ENCODE data around the gene FCER1G.

DNA sequence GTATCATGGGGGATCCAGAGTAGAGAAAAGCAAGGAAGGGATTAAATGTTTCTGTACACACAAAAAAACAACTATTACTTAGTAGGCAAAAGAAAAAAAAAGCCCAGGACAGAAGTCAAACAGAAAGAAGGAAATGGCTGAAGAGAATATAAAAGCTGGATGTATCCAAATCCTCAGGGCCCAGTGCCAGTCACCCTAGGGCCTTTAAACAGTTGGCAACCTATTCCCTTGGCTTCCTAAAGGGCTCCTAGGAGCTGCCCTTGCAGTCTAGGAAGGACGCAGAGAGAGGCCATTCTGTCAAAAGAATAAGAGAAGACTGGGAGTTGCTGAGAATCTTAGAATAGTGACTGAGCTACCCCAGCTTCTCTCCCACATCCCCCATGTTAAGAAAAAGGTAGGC is 42.7 kb upstream of the FCER1G start:
- TF ChIP-seq, protein P1, sequence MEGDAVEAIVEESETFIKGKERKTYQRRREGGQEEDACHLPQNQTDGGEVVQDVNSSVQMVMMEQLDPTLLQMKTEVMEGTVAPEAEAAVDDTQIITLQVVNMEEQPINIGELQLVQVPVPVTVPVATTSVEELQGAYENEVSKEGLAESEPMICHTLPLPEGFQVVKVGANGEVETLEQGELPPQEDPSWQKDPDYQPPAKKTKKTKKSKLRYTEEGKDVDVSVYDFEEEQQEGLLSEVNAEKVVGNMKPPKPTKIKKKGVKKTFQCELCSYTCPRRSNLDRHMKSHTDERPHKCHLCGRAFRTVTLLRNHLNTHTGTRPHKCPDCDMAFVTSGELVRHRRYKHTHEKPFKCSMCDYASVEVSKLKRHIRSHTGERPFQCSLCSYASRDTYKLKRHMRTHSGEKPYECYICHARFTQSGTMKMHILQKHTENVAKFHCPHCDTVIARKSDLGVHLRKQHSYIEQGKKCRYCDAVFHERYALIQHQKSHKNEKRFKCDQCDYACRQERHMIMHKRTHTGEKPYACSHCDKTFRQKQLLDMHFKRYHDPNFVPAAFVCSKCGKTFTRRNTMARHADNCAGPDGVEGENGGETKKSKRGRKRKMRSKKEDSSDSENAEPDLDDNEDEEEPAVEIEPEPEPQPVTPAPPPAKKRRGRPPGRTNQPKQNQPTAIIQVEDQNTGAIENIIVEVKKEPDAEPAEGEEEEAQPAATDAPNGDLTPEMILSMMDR (IDR thresholded peaks at IDR 0.05; ENCODE audit: poor library complexity, severe bottlenecking), result no peak
- no peak for TF ChIP-seq SMC3 (conservative IDR thresholded peaks at IDR 0.05; ENCODE audit: poor library complexity)
- no peak for TF ChIP-seq POLR2AphosphoS5 (IDR thresholded peaks at IDR 0.05)
- no peak for TF ChIP-seq TAF1 (IDR thresholded peaks at IDR 0.05; ENCODE audit: low read depth)
- no peak for TF ChIP-seq MXI1 (conservative IDR thresholded peaks at IDR 0.05; ENCODE audit: poor library complexity, severe bottlenecking)
- TF ChIP-seq EZH2 (IDR thresholded peaks at IDR 0.05; ENCODE audit: borderline replicate concordance, insufficient read depth, low read length, poor library complexity, severe bottlenecking), result no peak
